ENCODE results near the gene CGNL1.

CGNL1 gene

DNA sequence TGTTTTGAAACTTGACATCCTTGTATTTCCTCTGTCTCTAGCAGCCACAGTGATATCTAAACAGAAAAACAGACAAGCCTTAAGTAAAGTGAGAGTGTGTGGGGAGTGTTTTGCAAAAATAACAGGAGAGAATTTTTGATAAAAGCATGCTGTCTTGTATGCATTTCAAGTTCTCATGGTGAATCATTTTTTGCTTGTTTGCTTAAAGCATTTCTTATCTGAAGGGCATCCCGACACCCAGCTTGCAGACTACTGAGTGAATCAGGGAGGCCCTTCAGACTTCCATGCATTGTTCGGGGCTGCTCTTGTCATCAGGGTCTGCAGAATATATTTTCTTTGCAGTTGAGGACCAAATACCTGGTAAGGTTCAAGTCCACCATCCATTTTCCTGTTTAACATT is 8.5 kb downstream of the CGNL1 start:
- Histone ChIP-seq H3K79me2 (ENCODE audit: insufficient read depth, low read length) (no peaks in the 10 kb centered on the region), H3K4me2 (ENCODE audit: low read length) (no peak overlapping the region)

GRCh38 chr15:57385923-57386390 is 9.7 kb downstream of the CGNL1 start:
- H3K9ac ChIP-seq (ENCODE audit: low read length): no peak overlapping the region
- no peaks in the 10 kb centered on the region for H3F3A ChIP-seq (ENCODE audit: insufficient read depth, low read length)
- no peaks in the 10 kb centered on the region for H3K4me1 ChIP-seq (ENCODE audit: insufficient read depth, low read length, severe bottlenecking)
- H3K36me3 ChIP-seq (ENCODE audit: insufficient read depth, low read length): no peaks in the 10 kb centered on the region
- 0 out of 2 replicates have a peak, but pooled peaks cover 6% of the 10 kb centered on the region for H3K27me3 ChIP-seq (ENCODE audit: insufficient read depth, low read length)
- H3K9me3 ChIP-seq (ENCODE audit: low read length): no peaks in the 10 kb centered on the region
- H2AFZ ChIP-seq (ENCODE audit: low read length): no peak overlapping the region
- no peaks in the 10 kb centered on the region for H3K79me2 ChIP-seq (ENCODE audit: insufficient read depth, low read length)
- no peak overlapping the region for H3K27ac ChIP-seq (ENCODE audit: low read depth, low read length, poor library complexity, severe bottlenecking)
- TF ChIP-seq EZH2 (IDR thresholded peaks at IDR 0.05; ENCODE audit: borderline replicate concordance, low read length): no peak
- TF ChIP-seq, protein P1, sequence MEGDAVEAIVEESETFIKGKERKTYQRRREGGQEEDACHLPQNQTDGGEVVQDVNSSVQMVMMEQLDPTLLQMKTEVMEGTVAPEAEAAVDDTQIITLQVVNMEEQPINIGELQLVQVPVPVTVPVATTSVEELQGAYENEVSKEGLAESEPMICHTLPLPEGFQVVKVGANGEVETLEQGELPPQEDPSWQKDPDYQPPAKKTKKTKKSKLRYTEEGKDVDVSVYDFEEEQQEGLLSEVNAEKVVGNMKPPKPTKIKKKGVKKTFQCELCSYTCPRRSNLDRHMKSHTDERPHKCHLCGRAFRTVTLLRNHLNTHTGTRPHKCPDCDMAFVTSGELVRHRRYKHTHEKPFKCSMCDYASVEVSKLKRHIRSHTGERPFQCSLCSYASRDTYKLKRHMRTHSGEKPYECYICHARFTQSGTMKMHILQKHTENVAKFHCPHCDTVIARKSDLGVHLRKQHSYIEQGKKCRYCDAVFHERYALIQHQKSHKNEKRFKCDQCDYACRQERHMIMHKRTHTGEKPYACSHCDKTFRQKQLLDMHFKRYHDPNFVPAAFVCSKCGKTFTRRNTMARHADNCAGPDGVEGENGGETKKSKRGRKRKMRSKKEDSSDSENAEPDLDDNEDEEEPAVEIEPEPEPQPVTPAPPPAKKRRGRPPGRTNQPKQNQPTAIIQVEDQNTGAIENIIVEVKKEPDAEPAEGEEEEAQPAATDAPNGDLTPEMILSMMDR (IDR thresholded peaks at IDR 0.05; ENCODE audit: low read length): no peak
- H3K9me2 ChIP-seq (ENCODE audit: low read depth, low read length): no peaks in the 10 kb centered on the region
- H3K4me2 ChIP-seq (ENCODE audit: low read length): no peak overlapping the region
- no peaks in the 10 kb centered on the region for H4K20me1 ChIP-seq (ENCODE audit: insufficient read depth, low read length)
- H3K4me3 ChIP-seq (ENCODE audit: low read depth, low read length, poor library complexity, severe bottlenecking): no peak overlapping the region

More for the DNA sequence above, 8.5 kb downstream of the CGNL1 start:
- Histone ChIP-seq H3K9me3 (ENCODE audit: low read length) (no peaks in the 10 kb centered on the region), H3K27me3 (ENCODE audit: insufficient read depth, low read length) (no peaks in the 10 kb centered on the region), H3K4me3 (ENCODE audit: low read depth, low read length, poor library complexity, severe bottlenecking) (no peak overlapping the region), H3K9ac (ENCODE audit: low read length) (no peak overlapping the region), H4K20me1 (ENCODE audit: insufficient read depth, low read length) (no peaks in the 10 kb centered on the region), H3K9me2 (ENCODE audit: low read depth, low read length) (no peaks in the 10 kb centered on the region), H3K36me3 (ENCODE audit: insufficient read depth, low read length) (no peaks in the 10 kb centered on the region), H3F3A (ENCODE audit: insufficient read depth, low read length) (no peaks in the 10 kb centered on the region), H3K4me1 (ENCODE audit: insufficient read depth, low read length, severe bottlenecking) (no peaks in the 10 kb centered on the region), H2AFZ (ENCODE audit: low read length) (no peak overlapping the region), H3K27ac (ENCODE audit: low read depth, low read length, poor library complexity, severe bottlenecking) (no peak overlapping the region)
- TF ChIP-seq, protein P1 (IDR thresholded peaks at IDR 0.05; ENCODE audit: low read length): no peak
- no peak for TF ChIP-seq EZH2 (IDR thresholded peaks at IDR 0.05; ENCODE audit: borderline replicate concordance, low read length)

DNA sequence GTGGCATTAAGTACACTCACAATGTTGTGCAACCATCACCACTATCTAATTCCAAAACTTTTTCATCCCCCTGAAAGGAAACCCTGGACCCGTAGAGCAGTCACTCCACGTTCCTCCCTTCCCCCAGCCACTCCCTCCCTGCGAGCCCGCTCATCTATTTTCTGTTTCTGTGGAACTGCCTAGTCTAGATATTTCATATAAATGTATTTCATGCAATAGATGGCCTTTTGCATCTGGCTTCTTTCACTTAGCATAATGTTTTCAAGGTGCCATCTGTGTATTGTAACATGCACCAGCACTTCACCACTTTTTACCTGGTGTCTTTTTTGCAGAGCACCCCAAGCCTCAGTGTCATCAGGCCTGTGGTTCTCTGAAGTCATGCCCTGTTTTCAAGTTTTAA is 10.7 kb downstream of the CGNL1 start:
- TF ChIP-seq, protein P1 (IDR thresholded peaks at IDR 0.05; ENCODE audit: low read length): no peak
- TF ChIP-seq EZH2 (IDR thresholded peaks at IDR 0.05; ENCODE audit: borderline replicate concordance, low read length): no peak
- Histone ChIP-seq H3K27me3 (ENCODE audit: insufficient read depth, low read length) (0 out of 2 replicates have a peak, but pooled peaks cover 6% of the 10 kb centered on the region), H2AFZ (ENCODE audit: low read length) (no peak overlapping the region), H3F3A (ENCODE audit: insufficient read depth, low read length) (no peaks in the 10 kb centered on the region), H3K27ac (ENCODE audit: low read depth, low read length, poor library complexity, severe bottlenecking) (no peak overlapping the region), H3K4me2 (ENCODE audit: low read length) (no peak overlapping the region), H3K9me2 (ENCODE audit: low read depth, low read length) (no peaks in the 10 kb centered on the region), H3K9me3 (ENCODE audit: low read length) (no peaks in the 10 kb centered on the region), H4K20me1 (ENCODE audit: insufficient read depth, low read length) (no peaks in the 10 kb centered on the region), H3K36me3 (ENCODE audit: insufficient read depth, low read length) (no peaks in the 10 kb centered on the region), H3K4me1 (ENCODE audit: insufficient read depth, low read length, severe bottlenecking) (no peaks in the 10 kb centered on the region), H3K9ac (ENCODE audit: low read length) (no peak overlapping the region), H3K4me3 (ENCODE audit: low read depth, low read length, poor library complexity, severe bottlenecking) (no peak overlapping the region), H3K79me2 (ENCODE audit: insufficient read depth, low read length) (no peaks in the 10 kb centered on the region)
